Choroid plexus epithelial cell (primary cell): ENCODE data around the gene WIPI1.

Experiments used
- DNase-seq: peaks from one replicate; pipeline ENCODE4 v3.0.0-alpha.2; 2010; ENCODE audit warnings: low read depth
- H3K4me3 ChIP-seq: 2 replicates; pipeline ENCODE4 v1.5.1; 2011; ENCODE audit warnings: low read depth, mild to moderate bottlenecking, control low read depth, low read length, moderate library complexity
- CTCF ChIP-seq: conservative IDR thresholded peaks from 2 replicates; pipeline ENCODE4 v1.5.1; 2011; ENCODE audit warnings: low read depth, mild to moderate bottlenecking, control low read depth, inconsistent platforms, low read length, moderate library complexity

The WIPI1 gene

GRCh38 chr17:68390888-68391545 is 66.3 kb downstream of the WIPI1 start:
- no peak overlapping the region for H3K4me3 ChIP-seq

GRCh38 chr17:68389041-68389440 is 68.3 kb downstream of the WIPI1 start:
- DNase-seq, result no peak

More at GRCh38 chr17:68390888-68391545, 66.3 kb downstream of the WIPI1 start:
- DNase-seq, result no peak
- no peak for TF ChIP-seq CTCF

GRCh38 chr17:68387435-68388218 is 69.7 kb downstream of the WIPI1 start:
- DNase-seq, result no peak
- no peak overlapping the region for H3K4me3 ChIP-seq
- TF ChIP-seq CTCF, result no peak

More at GRCh38 chr17:68389041-68389440, 68.3 kb downstream of the WIPI1 start:
- no peak for TF ChIP-seq CTCF
- no peak overlapping the region for H3K4me3 ChIP-seq

DNA sequence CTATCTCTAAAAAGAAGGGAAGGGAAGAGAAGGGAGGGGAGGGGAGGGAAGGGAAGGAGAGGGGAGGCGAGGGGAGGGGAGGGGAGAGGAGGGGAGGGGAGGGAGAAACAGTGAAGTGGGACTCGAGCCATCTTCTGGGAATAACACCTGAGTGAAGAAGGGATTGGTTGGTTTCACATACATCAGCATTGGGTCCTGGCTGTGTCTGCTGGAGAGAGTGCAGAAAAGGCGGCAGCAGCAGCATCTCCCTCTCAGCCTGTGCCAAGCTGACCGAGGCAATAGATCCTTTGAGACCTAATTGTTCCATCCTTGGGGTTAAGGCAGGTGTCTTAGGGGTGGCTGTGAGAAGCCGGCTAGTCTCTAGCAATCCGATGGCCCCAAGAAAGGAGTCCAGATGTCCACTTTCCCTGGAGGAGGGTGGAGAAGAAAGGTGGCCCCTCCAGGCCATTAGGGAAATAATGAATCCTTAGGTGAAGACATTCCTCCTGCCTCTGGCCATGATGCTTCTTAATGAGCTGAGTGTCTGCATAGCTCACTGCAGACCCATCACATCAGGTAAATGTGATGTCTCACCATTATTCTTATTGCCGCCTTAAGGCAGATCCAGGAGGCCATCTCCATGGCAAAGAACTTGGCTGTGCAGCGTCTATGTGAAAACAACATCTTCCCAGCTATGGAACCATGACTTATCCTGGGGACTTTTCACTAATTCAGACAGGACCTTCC is 71.6 kb downstream of the WIPI1 start:
- H3K4me3 ChIP-seq, result no peak overlapping the region
- TF ChIP-seq CTCF, result no peak
- no peak for DNase-seq

- no peak for TF ChIP-seq CTCF
- DNase-seq, result peak; percentile 16
- no peak overlapping the region for H3K4me3 ChIP-seq
Observed at GRCh38 chr17:68384941-68385340, 72.4 kb downstream of the WIPI1 start.

DNA sequence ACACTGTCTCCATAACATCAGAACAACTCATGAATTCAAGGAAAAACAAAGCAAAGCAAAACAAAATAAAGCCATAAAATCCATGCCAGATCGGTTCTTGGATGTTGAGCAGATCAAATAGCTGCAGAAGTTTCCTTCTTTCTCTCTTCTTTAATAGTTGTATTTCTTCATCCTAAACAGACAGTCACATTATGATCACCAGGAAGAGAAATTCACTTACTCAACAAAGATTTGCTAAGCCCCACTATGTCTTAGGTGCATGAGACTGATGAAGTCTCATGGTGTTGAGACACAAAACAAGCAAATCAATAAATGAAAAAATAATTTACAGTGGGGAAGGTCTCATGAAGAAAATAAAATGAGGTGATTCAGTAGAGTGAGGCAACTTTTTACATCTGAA is 72.8 kb downstream of the WIPI1 start:
- H3K4me3 ChIP-seq, result no peak overlapping the region
- DNase-seq, result no peak
- no peak for TF ChIP-seq CTCF
